ENCODE data around the gene SLC27A4. TPM values are rescaled to one million over a fixed set of nuclear protein-coding genes. Genes with fewer than 3 reads are reported as not detected.

The SLC27A4 gene
- total and polyA plus RNA-seq, 2 of the 13 experiments (the other 11 are each of a cell fraction or from before 2014, with no cell fraction given): 10.6 to 18.8 TPM

DNA sequence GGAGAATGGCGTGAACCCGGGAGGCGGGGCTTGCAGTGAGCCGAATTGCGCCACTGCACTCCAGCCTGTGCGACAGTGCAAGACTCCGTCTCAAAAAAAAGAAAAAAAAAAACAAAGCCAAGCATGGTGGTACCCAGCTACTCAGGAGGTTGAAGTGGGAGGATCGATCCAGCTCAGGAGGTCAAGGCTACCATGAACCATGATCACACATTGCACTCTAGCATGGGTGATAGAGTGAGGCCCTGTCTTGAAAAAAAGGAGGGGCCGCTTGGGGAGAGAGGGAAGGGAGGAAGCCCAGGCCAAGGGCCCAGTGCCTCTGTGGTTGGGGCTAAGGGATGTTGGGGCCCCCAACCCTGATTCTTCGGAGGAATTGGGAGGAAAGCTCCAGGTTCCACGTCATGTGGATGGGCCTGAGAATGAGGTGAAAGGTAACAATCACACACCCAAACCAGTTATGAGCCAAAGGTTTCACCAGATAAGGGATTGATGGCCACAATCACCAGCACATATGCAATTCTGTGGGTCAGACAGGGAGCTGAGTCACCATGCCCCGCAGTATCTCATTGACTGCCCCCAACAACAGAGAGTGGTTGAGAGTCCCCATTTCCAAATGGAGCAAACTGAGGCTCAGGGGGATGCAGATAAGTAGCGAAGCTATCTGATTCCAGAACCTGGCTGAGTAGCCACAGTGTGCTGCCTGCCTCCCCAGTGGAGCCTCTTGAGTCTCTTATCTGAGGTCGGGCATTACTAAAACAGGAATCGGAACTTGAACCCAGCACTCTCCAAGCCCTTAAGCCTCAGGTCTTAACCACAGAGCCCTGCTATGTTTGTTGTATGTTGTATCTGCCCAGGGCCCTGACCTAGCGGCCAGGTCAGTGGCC, 43.7 kb upstream of the SLC27A4 start:
- no peaks in the 10 kb centered on the region for H3K79me2 ChIP-seq (ENCODE audit: insufficient read depth, low read length)
- WGBS (ENCODE audit: low lambda C conversion rate): 4% methylated on average over 15 of the region's 16 CpGs
- peak; percentile 21 for FAIRE-seq
- DNase-seq (ENCODE audit: low spot score): peak; percentile 46
- H3K27ac ChIP-seq (ENCODE audit: extremely low read length, insufficient read depth, low read length): peak overlapping the region; percentile 71
- no peaks in the 10 kb centered on the region for H4K20me1 ChIP-seq (ENCODE audit: insufficient read depth, low read length)
- ATAC-seq: peak; percentile 75
- ChIA-PET POLR2A (interaction anchor here (1.0 to 2.8 kb wide), 13 partner anchors 10 to 137 kb away, joined by 3 to 34 read pairs (median 7); partner anchors contain the start of genes BBLN, GOLGA2, SLC27A4 and SWI5), CTCF (ENCODE audit: low intra/inter-chr PET ratio, low total read pairs) (interaction anchor here (3.1 kb wide), 1 partner anchor 45 kb away, joined by 29 read pairs; the partner anchor contains the start of gene SLC27A4)
- H3K36me3 ChIP-seq (replicated peaks in 1 of 2; ENCODE audit: control insufficient read depth in 1 of 2, insufficient read depth in 2 of 2, low read length in 2 of 2): no peaks in the 10 kb centered on the region
- peak overlapping the region; percentile 25 to 69 (median 40); a peak in 4 of 6 replicates for H3K4me3 ChIP-seq (replicated peaks in 1 of 3; ENCODE audit: insufficient read depth in 1 of 3, low read depth in 2 of 3, low read length in 3 of 3)
- H3K4me2 ChIP-seq (ENCODE audit: low read depth, low read length): peak overlapping the region; percentile 85
- peak overlapping the region; percentile 46 for H3K9ac ChIP-seq (ENCODE audit: insufficient read depth, low read depth, low read length)
- BruUV-seq (replicated peaks): no TSS peak
- in situ Hi-C loops (cut with HindIII; ENCODE audit: extremely low pct_ligation_motif_present, low pct_unique_long_range_greater_than_20kb) (loop anchor here (5.0 kb wide), 2 partner anchors 46 to 116 kb away; partner anchors contain the start of gene SLC27A4), intact Hi-C loops (cut with micrococcal nuclease; ENCODE audit: unreplicated experiment) (loop anchor here (2.0 to 5.0 kb wide), 2 partner anchors 26 to 116 kb away; partner anchors contain the start of genes COQ4 and TRUB2)
- peaks cover 36% of the 10 kb centered on the region for H3K4me1 ChIP-seq (ENCODE audit: insufficient read depth, low read length)
- H3K27me3 ChIP-seq (ENCODE audit: control insufficient read depth in 1 of 2, insufficient read depth in 2 of 2, low read length in 2 of 2): no peaks in the 10 kb centered on the region; a peak in 2 of 5 replicates
- no peak overlapping the region for H2AFZ ChIP-seq (ENCODE audit: low read length)
- H3K9me3 ChIP-seq (ENCODE audit: low read length): no peaks in the 10 kb centered on the region
- TF ChIP-seq ZNF713 (CRISPR knock-in tag; IDR thresholded peaks at IDR 0.05): no peak
- TF ChIP-seq NPAS2 (CRISPR knock-in tag; IDR thresholded peaks at IDR 0.05; ENCODE audit: borderline replicate concordance): no peak
- TF ChIP-seq KDM6A (CRISPR knock-in tag; IDR thresholded peaks at IDR 0.05; ENCODE audit: low read depth): 0 out of 2 replicates have a peak, but pooled peaks have one; percentile 23
- TF ChIP-seq ZNF605 (CRISPR knock-in tag; IDR thresholded peaks at IDR 0.05): peak; percentile 11; the same call in 1 of the 2 replicates
- TF ChIP-seq RARA (CRISPR knock-in tag; IDR thresholded peaks at IDR 0.05): peak; percentile 77
- TF ChIP-seq, protein P1, sequence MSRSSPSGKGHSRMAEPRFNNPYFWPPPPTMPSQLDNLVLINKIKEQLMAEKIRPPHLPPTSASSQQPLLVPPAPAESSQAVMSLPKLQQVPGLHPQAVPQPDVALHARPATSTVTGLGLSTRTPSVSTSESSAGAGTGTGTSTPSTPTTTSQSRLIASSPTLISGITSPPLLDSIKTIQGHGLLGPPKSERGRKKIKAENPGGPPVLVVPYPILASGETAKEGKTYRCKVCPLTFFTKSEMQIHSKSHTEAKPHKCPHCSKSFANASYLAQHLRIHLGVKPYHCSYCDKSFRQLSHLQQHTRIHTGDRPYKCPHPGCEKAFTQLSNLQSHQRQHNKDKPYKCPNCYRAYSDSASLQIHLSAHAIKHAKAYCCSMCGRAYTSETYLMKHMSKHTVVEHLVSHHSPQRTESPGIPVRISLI (CRISPR knock-in tag; IDR thresholded peaks at IDR 0.05; ENCODE audit: borderline replicate concordance): peak; percentile 94
- no peak for TF ChIP-seq ZNF782 (CRISPR knock-in tag; IDR thresholded peaks at IDR 0.05; ENCODE audit: borderline replicate concordance)
- TF ChIP-seq ZNF256 (CRISPR knock-in tag; conservative IDR thresholded peaks at IDR 0.05): 0 out of 2 replicates have a peak, but pooled peaks have one; percentile 10
- TF ChIP-seq RXRA (CRISPR knock-in tag; IDR thresholded peaks at IDR 0.05): peak; percentile 59; the same call in 1 of the 2 replicates
- peak; percentile 83 for TF ChIP-seq ONECUT2 (CRISPR knock-in tag; IDR thresholded peaks at IDR 0.05)
- peak; percentile 42; the same call in 1 of the 2 replicates for TF ChIP-seq ZBTB20 (CRISPR knock-in tag; IDR thresholded peaks at IDR 0.05; ENCODE audit: borderline replicate concordance, low read depth)
- peak; percentile 69 for TF ChIP-seq ZNF629 (CRISPR knock-in tag; conservative IDR thresholded peaks at IDR 0.05)
- peak in 1 of 2 experiments; percentile 33; a peak in 1 of 4 replicates for TF ChIP-seq KLF16 (CRISPR knock-in tag; IDR thresholded peaks at IDR 0.05)
- TF ChIP-seq SOX13 (IDR thresholded peaks at IDR 0.05): no peak
- TF ChIP-seq SOX13 (CRISPR knock-in tag; conservative IDR thresholded peaks at IDR 0.05 in 1 of 2, IDR thresholded peaks at IDR 0.05 in 1 of 2): peak in 1 of 2 experiments; percentile 40; a peak in 1 of 4 replicates
- TF ChIP-seq ZNF136 (CRISPR knock-in tag; IDR thresholded peaks at IDR 0.05; ENCODE audit: low read depth): 0 out of 2 replicates have a peak, but pooled peaks have one; percentile 16
- TF ChIP-seq ETV6 (CRISPR knock-in tag; conservative IDR thresholded peaks at IDR 0.05): no peak
- peak; percentile 100 for TF ChIP-seq ZNF441 (CRISPR knock-in tag; IDR thresholded peaks at IDR 0.05; ENCODE audit: borderline replicate concordance)
- TF ChIP-seq, protein P2, sequence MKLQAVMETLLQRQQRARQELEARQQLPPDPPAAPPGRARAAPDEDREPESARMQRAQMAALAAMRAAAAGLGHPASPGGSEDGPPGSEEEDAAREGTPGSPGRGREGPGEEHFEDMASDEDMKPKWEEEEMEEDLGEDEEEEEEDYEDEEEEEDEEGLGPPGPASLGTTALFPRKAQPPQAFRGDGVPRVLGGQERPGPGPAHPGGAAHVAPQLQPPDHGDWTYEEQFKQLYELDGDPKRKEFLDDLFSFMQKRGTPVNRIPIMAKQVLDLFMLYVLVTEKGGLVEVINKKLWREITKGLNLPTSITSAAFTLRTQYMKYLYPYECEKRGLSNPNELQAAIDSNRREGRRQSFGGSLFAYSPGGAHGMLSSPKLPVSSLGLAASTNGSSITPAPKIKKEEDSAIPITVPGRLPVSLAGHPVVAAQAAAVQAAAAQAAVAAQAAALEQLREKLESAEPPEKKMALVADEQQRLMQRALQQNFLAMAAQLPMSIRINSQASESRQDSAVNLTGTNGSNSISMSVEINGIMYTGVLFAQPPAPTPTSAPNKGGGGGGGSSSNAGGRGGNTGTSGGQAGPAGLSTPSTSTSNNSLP (IDR thresholded peaks at IDR 0.05; ENCODE audit: low read depth, low read length): peak; percentile 34; the same call in 1 of the 2 replicates
